ENCODE measurements around the gene ADAM12. TPM values are rescaled to one million over a fixed set of nuclear protein-coding genes. Genes with fewer than 3 reads are reported as not detected.
"Not testable (repeated sequence)": the region's sequence is repeated elsewhere in the genome, so short reads cannot be mapped to it uniquely, and the experiment has no call there.

The ADAM12 gene
- total RNA-seq, 1 donor from 2014 or later, result 24.7 TPM

GRCh38 chr10:126177417-126178030 lies 210.8 kb downstream of the ADAM12 start:
- no peak for DNase-seq

- no peak for DNase-seq
Observed at GRCh38 chr10:126175641-126176262, 212.5 kb downstream of the ADAM12 start.

- DNase-seq, result not testable (repeated sequence)
Observed at GRCh38 chr10:126172755-126173154, 215.5 kb downstream of the ADAM12 start.

- DNase-seq, result peak; percentile 64
Observed at GRCh38 chr10:126171555-126171954, 216.7 kb downstream of the ADAM12 start.

GRCh38 chr10:126170776-126171175 lies 217.5 kb downstream of the ADAM12 start:
- no peak for DNase-seq

- no peak for DNase-seq
Observed at GRCh38 chr10:126170371-126170770, 217.9 kb downstream of the ADAM12 start.

GRCh38 chr10:126169899-126170298 lies 218.4 kb downstream of the ADAM12 start:
- peak; percentile 40 for DNase-seq

GRCh38 chr10:126166797-126167196 lies 221.5 kb downstream of the ADAM12 start:
- no peak for DNase-seq

GRCh38 chr10:126165874-126166273 lies 222.4 kb downstream of the ADAM12 start:
- DNase-seq, result no peak

GRCh38 chr10:126163506-126163905 lies 224.8 kb downstream of the ADAM12 start:
- no peak for DNase-seq

GRCh38 chr10:126161691-126162090 lies 226.6 kb downstream of the ADAM12 start:
- DNase-seq, result no peak

- DNase-seq, result no peak
Observed at GRCh38 chr10:126160971-126161630, 227.2 kb downstream of the ADAM12 start.

- no peak for DNase-seq
Observed at GRCh38 chr10:126160571-126160970, 227.7 kb downstream of the ADAM12 start.

- DNase-seq, result no peak
Observed at GRCh38 chr10:126158133-126158892, 230.0 kb downstream of the ADAM12 start.

- DNase-seq, result no peak
Observed at GRCh38 chr10:126157189-126157588, 231.1 kb downstream of the ADAM12 start.

- no peak for DNase-seq
Observed at GRCh38 chr10:126156503-126156902, 231.8 kb downstream of the ADAM12 start.

- no peak for DNase-seq
Observed at GRCh38 chr10:126156012-126156411, 232.3 kb downstream of the ADAM12 start.

- DNase-seq, result no peak
Observed at GRCh38 chr10:126155528-126155927, 232.7 kb downstream of the ADAM12 start.

- DNase-seq, result peak; percentile 32
Observed at GRCh38 chr10:126153711-126154628, 234.3 kb downstream of the ADAM12 start.

- peak; percentile 73 for DNase-seq
Observed at GRCh38 chr10:126147866-126148587, 240.2 kb downstream of the ADAM12 start.

- DNase-seq, result no peak
Observed at GRCh38 chr10:126146771-126147170, 241.5 kb downstream of the ADAM12 start.

Measured in tongue (tissue), 2 donors.